Vagina (tissue), 2 donors: ENCODE results near the gene S100PBP.

Experiments used
- CTCF ChIP-seq, 3 experiments: fragments of 450-650 bp in 2 of 3; fragments of 200-600 bp in 1 of 3; sonication (generic) in 1 of 3; IDR thresholded peaks; one replicate each; pipeline ENCODE4 v1.5.1; 2017 to 2019; ENCODE audit warnings: antibody characterized with exemption in 3 of 3, mild to moderate bottlenecking in 2 of 3, moderate library complexity in 2 of 3
- POLR2A ChIP-seq, 2 donors: fragments of 450-650 bp; IDR thresholded peaks; one replicate each; pipeline ENCODE4 v1.6.1; 2017; ENCODE audit warnings: antibody characterized with exemption in 2 of 2, mild to moderate bottlenecking in 2 of 2, moderate library complexity in 2 of 2

GRCh38 chr1:32811265-32811664 is 6.2 kb upstream of the S100PBP start:
- TF ChIP-seq CTCF (IDR thresholded peaks at IDR 0.05) (no peak), POLR2A (IDR thresholded peaks at IDR 0.05) (no peak)
